Keratinocyte (primary cell): Measurements from ENCODE around the gene SLC19A3.

Source experiments
- CTCF ChIP-seq, 3 experiments: IDR thresholded peaks in 1 of 3; conservative IDR thresholded peaks in 1 of 3; optimal IDR thresholded peaks in 1 of 3; 2 replicates in 2 of 3; 3 replicates in 1 of 3; pipeline versions ENCODE3 to v1.5.1; 2011; ENCODE audit warnings: low read length in 3 of 3, mild to moderate bottlenecking in 3 of 3, moderate library complexity in 2 of 3, control low read depth in 1 of 3, inconsistent platforms in 1 of 3; ENCODE audit not compliant: insufficient read depth in 2 of 3; ENCODE audit errors: extremely low read depth in 1 of 3
- EZH2 ChIP-seq: IDR thresholded peaks from one replicate; pipeline ENCODE4 v1.6.1; 2012; ENCODE audit warnings: inconsistent platforms, mild to moderate bottlenecking, low read length, moderate library complexity

GRCh38 chr2:227748079-227748478 lies 30.3 kb upstream of the SLC19A3 start:
- peak; percentile 39 to 56 (median 43) for TF ChIP-seq CTCF (optimal IDR thresholded peaks at IDR 0.05 in 1 of 3, IDR thresholded peaks at IDR 0.05 in 1 of 3, conservative IDR thresholded peaks at IDR 0.05 in 1 of 3; ENCODE audit: extremely low read depth in 1 of 3, insufficient read depth in 2 of 3, low read length in 3 of 3)
- no peak for TF ChIP-seq EZH2
